K562 (cell line): ENCODE measurements around the gene VEGFA. TPM values are rescaled to one million over a fixed set of nuclear protein-coding genes. Genes with fewer than 3 reads are reported as not detected.

Experiments
- ATF1 ChIP-seq, 2 experiments: fragments of 450-650 bp in 1 of 2; IDR thresholded peaks; 2 replicates each; pipeline ENCODE4 v1.6.1; 2016; ENCODE audit warnings: missing compliant biosample characterization in 1 of 2, missing genetic modification characterization in 1 of 2
- C11orf30 ChIP-seq: fragments of 450-650 bp; IDR thresholded peaks from 2 replicates; pipeline ENCODE4 v1.6.1; 2016; ENCODE audit warnings: low read depth, mild to moderate bottlenecking
- CREM ChIP-seq: IDR thresholded peaks from 2 replicates; pipeline ENCODE4 v1.6.1; 2014; ENCODE audit warnings: antibody characterized with exemption, low read depth
- CTBP1 ChIP-seq: fragments of 450-650 bp; IDR thresholded peaks from 2 replicates; pipeline ENCODE4 v1.6.1; 2016; ENCODE audit warnings: borderline replicate concordance
- EP300 ChIP-seq: IDR thresholded peaks from 2 replicates; pipeline ENCODE4 v1.6.1; 2012; ENCODE audit warnings: low read length, improper control_type of control experiment
- MAFG ChIP-seq: fragments of 450-650 bp; conservative IDR thresholded peaks from 2 replicates; pipeline ENCODE4 v1.6.1; 2016; ENCODE audit warnings: missing genetic modification characterization, missing compliant biosample characterization
- MAFK ChIP-seq: IDR thresholded peaks from 2 replicates; pipeline ENCODE4 v1.6.1; 2011; ENCODE audit warnings: low read length, improper control_type of control experiment
- RAD21 ChIP-seq, 2 experiments: fragments of 250-450 bp in 1 of 2; fragments of 450-650 bp in 1 of 2; sonication (Bioruptor Pico) in 1 of 2; formaldehyde crosslinking in 1 of 2; IDR thresholded peaks in 1 of 2; conservative IDR thresholded peaks in 1 of 2; 2 replicates each; pipeline versions ENCODE4 v1.4.0 to v1.8.0; 2020 to 2022; ENCODE audit warnings: mild to moderate bottlenecking in 2 of 2, moderate library complexity in 1 of 2
- RB1 ChIP-seq: fragments of 450-650 bp; IDR thresholded peaks from 2 replicates; pipeline ENCODE4 v1.6.1; 2017; ENCODE audit warnings: low read depth, mild to moderate bottlenecking
- ZFP36 ChIP-seq: fragments of 150-350 bp; IDR thresholded peaks from 2 replicates; pipeline ENCODE4 v1.6.1; 2018; ENCODE audit warnings: low read length, low read depth; ENCODE audit not compliant: partially characterized antibody
- polyA plus RNA-seq, 8 experiments: library from polyadenylated mRNA; depleted of rRNA in 4 of 8; stranded (reverse) in 5 of 8; unstranded in 3 of 8; fragments of >200 nt; fragmentation: Nextera tagmentation in 2 of 8; fragmentation: Illumina TruSeq in 1 of 8; extraction: Ambion mirVana in 2 of 8; extraction: Trizol in 1 of 8; gene quantifications; 2 replicates each; pipeline versions ENCODE4 v1.2.1 to v1.2.3, GENCODE V29; 2011 to 2014; ENCODE audit warnings: inconsistent platforms in 1 of 8, missing spikeins in 1 of 8
- total RNA-seq, 7 experiments: library from RNA; depleted of rRNA in 6 of 7; stranded (reverse); fragments of >200 nt in 6 of 7; fragmentation: Illumina TruSeq in 2 of 7; extraction: Trizol in 2 of 7; gene quantifications; 2 replicates each; pipeline versions ENCODE4 v1.2.1 to v1.2.3, GENCODE V29; 2011 to 2021; ENCODE audit warnings: low replicate concordance in 1 of 7
- TF ChIP-seq, protein P1 (sequence below), 2 experiments: fragments of 450-650 bp; formaldehyde crosslinking in 1 of 2; IDR thresholded peaks; 2 replicates each; pipeline versions ENCODE4 v1.4.0 to v1.6.1; 2014 to 2020; ENCODE audit warnings: mild to moderate bottlenecking in 2 of 2, borderline replicate concordance in 1 of 2, low read depth in 1 of 2
- TF ChIP-seq, protein P2 (sequence below), 2 experiments: fragments of 250-450 bp in 1 of 2; fragments of 450-650 bp in 1 of 2; sonication (Bioruptor Pico) in 1 of 2; IDR thresholded peaks; 2 replicates each; pipeline versions ENCODE4 v1.6.1 to v1.8.0; 2016 to 2021; ENCODE audit warnings: mild to moderate bottlenecking in 2 of 2, moderate library complexity in 2 of 2, missing compliant biosample characterization in 1 of 2, missing genetic modification characterization in 1 of 2
- TF ChIP-seq, protein P3 (sequence below): fragments of 450-650 bp; IDR thresholded peaks from 2 replicates; pipeline ENCODE4 v1.6.1; 2017; ENCODE audit warnings: antibody characterized with exemption, mild to moderate bottlenecking

Gene VEGFA
- total and polyA plus RNA-seq, 9 of the 15 experiments (the other 6 are each of a cell fraction or from before 2014, with no cell fraction given): 14.0 to 271 (median 124) TPM

GRCh38 chr6:43817192-43817591 lies 47.2 kb downstream of the VEGFA start (continued):
- TF ChIP-seq, protein P1, sequence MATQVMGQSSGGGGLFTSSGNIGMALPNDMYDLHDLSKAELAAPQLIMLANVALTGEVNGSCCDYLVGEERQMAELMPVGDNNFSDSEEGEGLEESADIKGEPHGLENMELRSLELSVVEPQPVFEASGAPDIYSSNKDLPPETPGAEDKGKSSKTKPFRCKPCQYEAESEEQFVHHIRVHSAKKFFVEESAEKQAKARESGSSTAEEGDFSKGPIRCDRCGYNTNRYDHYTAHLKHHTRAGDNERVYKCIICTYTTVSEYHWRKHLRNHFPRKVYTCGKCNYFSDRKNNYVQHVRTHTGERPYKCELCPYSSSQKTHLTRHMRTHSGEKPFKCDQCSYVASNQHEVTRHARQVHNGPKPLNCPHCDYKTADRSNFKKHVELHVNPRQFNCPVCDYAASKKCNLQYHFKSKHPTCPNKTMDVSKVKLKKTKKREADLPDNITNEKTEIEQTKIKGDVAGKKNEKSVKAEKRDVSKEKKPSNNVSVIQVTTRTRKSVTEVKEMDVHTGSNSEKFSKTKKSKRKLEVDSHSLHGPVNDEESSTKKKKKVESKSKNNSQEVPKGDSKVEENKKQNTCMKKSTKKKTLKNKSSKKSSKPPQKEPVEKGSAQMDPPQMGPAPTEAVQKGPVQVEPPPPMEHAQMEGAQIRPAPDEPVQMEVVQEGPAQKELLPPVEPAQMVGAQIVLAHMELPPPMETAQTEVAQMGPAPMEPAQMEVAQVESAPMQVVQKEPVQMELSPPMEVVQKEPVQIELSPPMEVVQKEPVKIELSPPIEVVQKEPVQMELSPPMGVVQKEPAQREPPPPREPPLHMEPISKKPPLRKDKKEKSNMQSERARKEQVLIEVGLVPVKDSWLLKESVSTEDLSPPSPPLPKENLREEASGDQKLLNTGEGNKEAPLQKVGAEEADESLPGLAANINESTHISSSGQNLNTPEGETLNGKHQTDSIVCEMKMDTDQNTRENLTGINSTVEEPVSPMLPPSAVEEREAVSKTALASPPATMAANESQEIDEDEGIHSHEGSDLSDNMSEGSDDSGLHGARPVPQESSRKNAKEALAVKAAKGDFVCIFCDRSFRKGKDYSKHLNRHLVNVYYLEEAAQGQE (IDR thresholded peaks at IDR 0.05; ENCODE audit: borderline replicate concordance): peak; percentile 50; the same call in 1 of the 2 replicates
- TF ChIP-seq, protein P1 (CRISPR knock-in tag; IDR thresholded peaks at IDR 0.05; ENCODE audit: low read depth): no peak
- peak; percentile 74 for TF ChIP-seq C11orf30
- TF ChIP-seq RB1: peak; percentile 12; the same call in 1 of the 2 replicates
- TF ChIP-seq CTBP1: peak; percentile 45; the same call in 1 of the 2 replicates
- peak; percentile 42; the same call in 1 of the 2 replicates for TF ChIP-seq MAFG
- TF ChIP-seq, protein P2, sequence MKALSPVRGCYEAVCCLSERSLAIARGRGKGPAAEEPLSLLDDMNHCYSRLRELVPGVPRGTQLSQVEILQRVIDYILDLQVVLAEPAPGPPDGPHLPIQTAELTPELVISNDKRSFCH (CRISPR knock-in tag; IDR thresholded peaks at IDR 0.05): no peak
- TF ChIP-seq, protein P2 (tag; IDR thresholded peaks at IDR 0.05): no peak
- peak; percentile 32 to 69; a peak in 3 of 4 replicates for TF ChIP-seq RAD21 (CRISPR knock-in tag; conservative IDR thresholded peaks at IDR 0.05 in 1 of 2, IDR thresholded peaks at IDR 0.05 in 1 of 2)
- peak; percentile 35; the same call in 1 of the 2 replicates for TF ChIP-seq EP300
- peak; percentile 60 for TF ChIP-seq MAFK
- TF ChIP-seq CREM: peak; percentile 68
- TF ChIP-seq, protein P3, sequence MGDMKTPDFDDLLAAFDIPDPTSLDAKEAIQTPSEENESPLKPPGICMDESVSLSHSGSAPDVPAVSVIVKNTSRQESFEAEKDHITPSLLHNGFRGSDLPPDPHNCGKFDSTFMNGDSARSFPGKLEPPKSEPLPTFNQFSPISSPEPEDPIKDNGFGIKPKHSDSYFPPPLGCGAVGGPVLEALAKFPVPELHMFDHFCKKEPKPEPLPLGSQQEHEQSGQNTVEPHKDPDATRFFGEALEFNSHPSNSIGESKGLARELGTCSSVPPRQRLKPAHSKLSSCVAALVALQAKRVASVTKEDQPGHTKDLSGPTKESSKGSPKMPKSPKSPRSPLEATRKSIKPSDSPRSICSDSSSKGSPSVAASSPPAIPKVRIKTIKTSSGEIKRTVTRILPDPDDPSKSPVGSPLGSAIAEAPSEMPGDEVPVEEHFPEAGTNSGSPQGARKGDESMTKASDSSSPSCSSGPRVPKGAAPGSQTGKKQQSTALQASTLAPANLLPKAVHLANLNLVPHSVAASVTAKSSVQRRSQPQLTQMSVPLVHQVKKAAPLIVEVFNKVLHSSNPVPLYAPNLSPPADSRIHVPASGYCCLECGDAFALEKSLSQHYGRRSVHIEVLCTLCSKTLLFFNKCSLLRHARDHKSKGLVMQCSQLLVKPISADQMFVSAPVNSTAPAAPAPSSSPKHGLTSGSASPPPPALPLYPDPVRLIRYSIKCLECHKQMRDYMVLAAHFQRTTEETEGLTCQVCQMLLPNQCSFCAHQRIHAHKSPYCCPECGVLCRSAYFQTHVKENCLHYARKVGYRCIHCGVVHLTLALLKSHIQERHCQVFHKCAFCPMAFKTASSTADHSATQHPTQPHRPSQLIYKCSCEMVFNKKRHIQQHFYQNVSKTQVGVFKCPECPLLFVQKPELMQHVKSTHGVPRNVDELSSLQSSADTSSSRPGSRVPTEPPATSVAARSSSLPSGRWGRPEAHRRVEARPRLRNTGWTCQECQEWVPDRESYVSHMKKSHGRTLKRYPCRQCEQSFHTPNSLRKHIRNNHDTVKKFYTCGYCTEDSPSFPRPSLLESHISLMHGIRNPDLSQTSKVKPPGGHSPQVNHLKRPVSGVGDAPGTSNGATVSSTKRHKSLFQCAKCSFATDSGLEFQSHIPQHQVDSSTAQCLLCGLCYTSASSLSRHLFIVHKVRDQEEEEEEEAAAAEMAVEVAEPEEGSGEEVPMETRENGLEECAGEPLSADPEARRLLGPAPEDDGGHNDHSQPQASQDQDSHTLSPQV: peak; percentile 51; the same call in 1 of the 2 replicates
- no peak for TF ChIP-seq ATF1 (CRISPR knock-in tag; IDR thresholded peaks at IDR 0.05)
- peak; percentile 41 for TF ChIP-seq ATF1 (tag; IDR thresholded peaks at IDR 0.05)
- TF ChIP-seq ZFP36: no peak
